ENCODE measurements around the gene FLNC. TPM values are rescaled to one million over a fixed set of nuclear protein-coding genes. Genes with fewer than 3 reads are reported as not detected.

Gene FLNC
- 241 TPM for total RNA-seq (ENCODE audit: unreplicated experiment)
- long read RNA-seq, partial matches to known transcripts, result 14 of 16 reads
- long read RNA-seq, other reads (novel, unspliced or antisense), result 2 of 16 reads

DNA sequence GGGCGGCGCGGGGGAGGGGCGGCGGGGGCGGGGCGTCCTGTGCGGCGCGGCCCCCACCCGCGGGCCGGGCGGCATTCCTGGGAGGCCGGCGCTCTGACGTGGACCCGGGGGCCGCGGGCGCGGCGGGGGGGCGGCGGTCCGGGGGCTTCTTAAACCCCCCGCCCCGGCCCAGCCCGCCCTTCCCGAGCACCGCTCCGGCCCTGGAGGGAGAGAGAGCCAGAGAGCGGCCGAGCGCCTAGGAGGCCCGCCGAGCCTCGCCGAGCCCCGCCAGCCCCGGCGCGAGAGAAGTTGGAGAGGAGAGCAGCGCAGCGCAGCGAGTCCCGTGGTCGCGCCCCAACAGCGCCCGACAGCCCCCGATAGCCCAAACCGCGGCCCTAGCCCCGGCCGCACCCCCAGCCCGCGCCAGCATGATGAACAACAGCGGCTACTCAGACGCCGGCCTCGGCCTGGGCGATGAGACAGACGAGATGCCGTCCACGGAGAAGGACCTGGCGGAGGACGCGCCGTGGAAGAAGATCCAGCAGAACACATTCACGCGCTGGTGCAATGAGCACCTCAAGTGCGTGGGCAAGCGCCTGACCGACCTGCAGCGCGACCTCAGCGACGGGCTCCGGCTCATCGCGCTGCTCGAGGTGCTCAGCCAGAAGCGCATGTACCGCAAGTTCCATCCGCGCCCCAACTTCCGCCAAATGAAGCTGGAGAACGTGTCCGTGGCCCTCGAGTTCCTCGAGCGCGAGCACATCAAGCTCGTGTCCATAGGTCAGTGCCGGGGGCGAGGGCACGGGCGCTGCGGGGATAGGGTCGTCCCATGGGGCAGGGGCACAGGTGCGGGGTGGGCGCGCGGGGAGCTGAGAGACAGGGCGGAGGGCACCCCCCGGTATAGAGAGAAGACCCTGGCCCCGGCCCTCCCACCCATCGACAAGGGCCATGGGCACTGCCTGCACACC, at the start of gene FLNC:
Gene FLNC (plus strand): TSS at position 176 of the 947 bp plus-strand sequence. CDS start 232 bp downstream, at position 408.
- Mint-ChIP-seq H3K4me3 (ENCODE audit: unreplicated experiment) (peak within 1 kb of the TSS; percentile 90), H3K36me3 (ENCODE audit: unreplicated experiment) (peaks cover 6% of the 10 kb centered on the region), H3K9me3 (ENCODE audit: unreplicated experiment) (peaks cover 20% of the 10 kb centered on the region), H3K4me1 (ENCODE audit: low read depth, unreplicated experiment) (peaks cover 24% of the 10 kb centered on the region), H3K27me3 (ENCODE audit: unreplicated experiment) (peaks cover 21% of the 10 kb centered on the region), H3K27ac (ENCODE audit: unreplicated experiment) (peak within 1 kb of the TSS; percentile 98)
- peak; percentile 68 for DNase-seq
- TF ChIP-seq, protein P1, sequence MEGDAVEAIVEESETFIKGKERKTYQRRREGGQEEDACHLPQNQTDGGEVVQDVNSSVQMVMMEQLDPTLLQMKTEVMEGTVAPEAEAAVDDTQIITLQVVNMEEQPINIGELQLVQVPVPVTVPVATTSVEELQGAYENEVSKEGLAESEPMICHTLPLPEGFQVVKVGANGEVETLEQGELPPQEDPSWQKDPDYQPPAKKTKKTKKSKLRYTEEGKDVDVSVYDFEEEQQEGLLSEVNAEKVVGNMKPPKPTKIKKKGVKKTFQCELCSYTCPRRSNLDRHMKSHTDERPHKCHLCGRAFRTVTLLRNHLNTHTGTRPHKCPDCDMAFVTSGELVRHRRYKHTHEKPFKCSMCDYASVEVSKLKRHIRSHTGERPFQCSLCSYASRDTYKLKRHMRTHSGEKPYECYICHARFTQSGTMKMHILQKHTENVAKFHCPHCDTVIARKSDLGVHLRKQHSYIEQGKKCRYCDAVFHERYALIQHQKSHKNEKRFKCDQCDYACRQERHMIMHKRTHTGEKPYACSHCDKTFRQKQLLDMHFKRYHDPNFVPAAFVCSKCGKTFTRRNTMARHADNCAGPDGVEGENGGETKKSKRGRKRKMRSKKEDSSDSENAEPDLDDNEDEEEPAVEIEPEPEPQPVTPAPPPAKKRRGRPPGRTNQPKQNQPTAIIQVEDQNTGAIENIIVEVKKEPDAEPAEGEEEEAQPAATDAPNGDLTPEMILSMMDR (IDR thresholded peaks at IDR 0.05; ENCODE audit: partially characterized antibody, unreplicated experiment), result no peak

DNA sequence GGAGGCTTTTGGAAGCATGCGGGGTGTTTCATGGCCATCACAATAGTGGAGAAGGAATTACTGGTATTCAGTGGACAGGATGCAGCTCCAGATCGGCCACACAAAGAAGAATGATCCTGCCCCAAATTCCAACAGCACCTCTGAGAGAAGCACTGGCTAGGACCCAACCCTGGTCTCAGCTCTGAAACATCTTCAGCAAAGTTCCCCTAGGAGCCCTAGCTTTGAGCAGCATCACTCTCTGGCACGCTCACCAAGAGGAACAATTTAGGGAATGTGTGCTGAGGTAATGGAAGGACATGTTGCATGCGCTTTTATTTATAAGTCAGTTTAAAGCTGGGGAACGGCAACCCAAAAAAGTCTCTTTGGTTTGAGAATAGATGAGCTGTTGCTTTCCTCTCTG, 49.1 kb upstream of the FLNC start:
- H3K27ac Mint-ChIP-seq (ENCODE audit: unreplicated experiment), result no peak overlapping the region
- no peak for DNase-seq
- TF ChIP-seq, protein P1 (IDR thresholded peaks at IDR 0.05; ENCODE audit: partially characterized antibody, unreplicated experiment), result no peak
- H3K27me3 Mint-ChIP-seq (ENCODE audit: unreplicated experiment), result peaks cover 7% of the 10 kb centered on the region
- peaks cover 1% of the 10 kb centered on the region for H3K4me1 Mint-ChIP-seq (ENCODE audit: low read depth, unreplicated experiment)
- peaks cover 2% of the 10 kb centered on the region for H3K9me3 Mint-ChIP-seq (ENCODE audit: unreplicated experiment)
- H3K36me3 Mint-ChIP-seq (ENCODE audit: unreplicated experiment), result peaks cover 4% of the 10 kb centered on the region
- no peak overlapping the region for H3K4me3 Mint-ChIP-seq (ENCODE audit: unreplicated experiment)

DNA sequence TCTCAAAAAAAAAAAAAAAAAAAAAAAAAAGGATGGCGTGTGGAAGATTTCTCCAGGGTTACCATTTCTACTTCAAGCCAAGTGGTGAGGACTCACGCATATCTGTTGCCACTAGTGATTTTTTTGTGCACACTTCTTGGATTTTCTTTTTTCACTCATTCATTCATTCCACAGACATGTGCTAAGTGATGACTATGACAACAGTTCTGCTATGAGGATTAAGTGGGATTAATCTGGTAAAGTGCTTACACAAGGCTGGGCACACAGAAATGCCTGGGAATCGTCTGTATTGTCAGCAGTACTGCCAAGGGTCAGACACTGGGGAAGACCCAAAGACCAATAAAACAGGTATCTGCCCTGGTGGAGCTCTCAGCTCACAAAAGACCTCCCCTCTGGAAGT, 48.4 kb upstream of the FLNC start:
- no peaks in the 10 kb centered on the region for H3K36me3 Mint-ChIP-seq (ENCODE audit: unreplicated experiment)

DNA sequence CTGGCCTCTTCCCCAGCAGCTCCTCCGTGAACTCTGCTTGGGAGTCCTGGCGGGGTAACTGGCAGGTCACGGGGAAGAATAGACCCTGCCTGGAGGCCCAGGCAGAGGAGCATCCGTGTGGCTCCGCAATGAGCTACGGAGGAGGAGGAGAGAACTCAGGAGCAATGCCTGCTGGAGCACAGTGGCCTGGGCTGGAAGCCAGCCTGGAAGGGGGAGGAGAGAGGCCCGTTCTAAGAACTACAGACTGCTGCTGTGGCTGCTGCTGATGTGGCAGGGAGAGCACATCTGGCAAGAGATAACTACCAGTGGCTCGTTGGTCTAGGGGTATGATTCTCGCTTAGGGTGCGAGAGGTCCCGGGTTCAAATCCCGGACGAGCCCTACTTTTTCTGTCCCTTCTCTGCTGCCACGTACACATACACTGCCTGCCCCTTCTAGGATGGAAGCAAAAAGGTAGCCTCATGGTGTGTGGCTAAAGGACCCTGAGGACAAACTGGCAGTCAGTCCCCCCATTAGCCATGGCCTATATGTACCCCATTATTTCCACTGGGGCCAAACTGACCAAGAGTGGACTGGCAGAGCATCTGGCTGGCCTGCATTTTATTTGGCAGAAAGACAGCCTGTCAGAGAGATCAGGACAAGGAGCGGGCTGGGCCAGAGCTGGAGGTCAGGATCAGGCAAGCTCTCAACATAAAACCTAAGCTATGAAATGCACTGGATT, 46.9 kb upstream of the FLNC start:
- Mint-ChIP-seq H3K27me3 (ENCODE audit: unreplicated experiment) (peaks cover 7% of the 10 kb centered on the region), H3K27ac (ENCODE audit: unreplicated experiment) (no peak overlapping the region), H3K36me3 (ENCODE audit: unreplicated experiment) (no peaks in the 10 kb centered on the region), H3K9me3 (ENCODE audit: unreplicated experiment) (peaks cover under 1% of the 10 kb centered on the region), H3K4me1 (ENCODE audit: low read depth, unreplicated experiment) (peaks cover 1% of the 10 kb centered on the region), H3K4me3 (ENCODE audit: unreplicated experiment) (peak overlapping the region; percentile 39)
- no peak for DNase-seq
- TF ChIP-seq, protein P1 (IDR thresholded peaks at IDR 0.05; ENCODE audit: partially characterized antibody, unreplicated experiment), result no peak

More for the DNA sequence above, 48.4 kb upstream of the FLNC start:
- Mint-ChIP-seq H3K27ac (ENCODE audit: unreplicated experiment) (no peak overlapping the region), H3K9me3 (ENCODE audit: unreplicated experiment) (no peaks in the 10 kb centered on the region), H3K4me1 (ENCODE audit: low read depth, unreplicated experiment) (peaks cover 1% of the 10 kb centered on the region), H3K27me3 (ENCODE audit: unreplicated experiment) (peaks cover 7% of the 10 kb centered on the region), H3K4me3 (ENCODE audit: unreplicated experiment) (no peak overlapping the region)
- no peak for DNase-seq
- TF ChIP-seq, protein P1 (IDR thresholded peaks at IDR 0.05; ENCODE audit: partially characterized antibody, unreplicated experiment), result no peak

All from glutamatergic neuron (in vitro differentiated cells).